Measurements from ENCODE around the gene CDH23. TPM values are rescaled to one million over a fixed set of nuclear protein-coding genes. Genes with fewer than 3 reads are reported as not detected.
A peak's percentile ranks its signal among the peaks of the same experiment; 100 is the strongest.

The CDH23 gene
- total RNA-seq, 1 experiment from 2014 or later: 0.34 TPM

GRCh38 chr10:71401056-71401455 lies 4.3 kb downstream of the CDH23 start:
- H3K4me1 Mint-ChIP-seq (ENCODE audit: low read depth, unreplicated experiment): no peaks in the 10 kb centered on the region
- TF ChIP-seq CTCF (IDR thresholded peaks at IDR 0.05; ENCODE audit: insufficient read depth in 1 of 2, low read depth in 1 of 2, low read length in 1 of 2, severe bottlenecking in 1 of 2, unreplicated experiment in 1 of 2): no peak

GRCh38 chr10:71402005-71402404 lies 5.3 kb downstream of the CDH23 start:
- DNase-seq: no peak
- Histone ChIP-seq H3K4me3 (ENCODE audit: low read depth, low read length) (no peak overlapping the region), H3K36me3 (ENCODE audit: control insufficient read depth, insufficient read depth, low read length) (no peaks in the 10 kb centered on the region), H3K27me3 (replicated peaks; ENCODE audit: control insufficient read depth, insufficient read depth, low read length) (peaks cover 4% of the 10 kb centered on the region), H3K9me3 (no peaks in the 10 kb centered on the region), H3K4me1 (peaks cover 10% of the 10 kb centered on the region)
- H3K36me3 Mint-ChIP-seq (ENCODE audit: insufficient read depth, unreplicated experiment): no peaks in the 10 kb centered on the region
- peaks cover 19% of the 10 kb centered on the region for H3K27me3 Mint-ChIP-seq (ENCODE audit: insufficient read depth, unreplicated experiment)
- ChIA-PET POLR2A (no interaction called here), CTCF (no interaction called here)
- TF ChIP-seq CTCF (IDR thresholded peaks at IDR 0.05; ENCODE audit: insufficient read depth in 1 of 2, low read depth in 1 of 2, low read length in 1 of 2, severe bottlenecking in 1 of 2, unreplicated experiment in 1 of 2): no peak
- no peaks in the 10 kb centered on the region for H3K9me3 Mint-ChIP-seq (ENCODE audit: unreplicated experiment)
- H3K4me1 Mint-ChIP-seq (ENCODE audit: low read depth, unreplicated experiment): no peaks in the 10 kb centered on the region
- H3K4me3 Mint-ChIP-seq (ENCODE audit: unreplicated experiment): no peak overlapping the region
- no peak overlapping the region for H3K27ac Mint-ChIP-seq (ENCODE audit: unreplicated experiment)
- intact Hi-C loops (cut with micrococcal nuclease; ENCODE audit: unreplicated experiment): no loop called here
- no TSS peak for BruUV-seq (replicated peaks)

More at GRCh38 chr10:71401056-71401455, 4.3 kb downstream of the CDH23 start:
- POLR2A ChIA-PET: no interaction called here
- BruUV-seq (replicated peaks): no TSS peak
- H3K9me3 Mint-ChIP-seq (ENCODE audit: unreplicated experiment): no peaks in the 10 kb centered on the region
- CTCF ChIA-PET: no interaction called here
- peaks cover 20% of the 10 kb centered on the region for H3K27me3 Mint-ChIP-seq (ENCODE audit: insufficient read depth, unreplicated experiment)
- Histone ChIP-seq H3K4me3 (ENCODE audit: low read depth, low read length) (no peak overlapping the region), H3K27me3 (replicated peaks; ENCODE audit: control insufficient read depth, insufficient read depth, low read length) (peaks cover 4% of the 10 kb centered on the region), H3K9me3 (no peaks in the 10 kb centered on the region), H3K4me1 (peaks cover 10% of the 10 kb centered on the region), H3K36me3 (ENCODE audit: control insufficient read depth, insufficient read depth, low read length) (no peaks in the 10 kb centered on the region)
- no peaks in the 10 kb centered on the region for H3K36me3 Mint-ChIP-seq (ENCODE audit: insufficient read depth, unreplicated experiment)
- intact Hi-C loops (cut with micrococcal nuclease; ENCODE audit: unreplicated experiment): no loop called here
- H3K27ac Mint-ChIP-seq (ENCODE audit: unreplicated experiment): no peak overlapping the region
- DNase-seq: peak in 1 of 2 experiments; percentile 14
- no peak overlapping the region for H3K4me3 Mint-ChIP-seq (ENCODE audit: unreplicated experiment)

DNA sequence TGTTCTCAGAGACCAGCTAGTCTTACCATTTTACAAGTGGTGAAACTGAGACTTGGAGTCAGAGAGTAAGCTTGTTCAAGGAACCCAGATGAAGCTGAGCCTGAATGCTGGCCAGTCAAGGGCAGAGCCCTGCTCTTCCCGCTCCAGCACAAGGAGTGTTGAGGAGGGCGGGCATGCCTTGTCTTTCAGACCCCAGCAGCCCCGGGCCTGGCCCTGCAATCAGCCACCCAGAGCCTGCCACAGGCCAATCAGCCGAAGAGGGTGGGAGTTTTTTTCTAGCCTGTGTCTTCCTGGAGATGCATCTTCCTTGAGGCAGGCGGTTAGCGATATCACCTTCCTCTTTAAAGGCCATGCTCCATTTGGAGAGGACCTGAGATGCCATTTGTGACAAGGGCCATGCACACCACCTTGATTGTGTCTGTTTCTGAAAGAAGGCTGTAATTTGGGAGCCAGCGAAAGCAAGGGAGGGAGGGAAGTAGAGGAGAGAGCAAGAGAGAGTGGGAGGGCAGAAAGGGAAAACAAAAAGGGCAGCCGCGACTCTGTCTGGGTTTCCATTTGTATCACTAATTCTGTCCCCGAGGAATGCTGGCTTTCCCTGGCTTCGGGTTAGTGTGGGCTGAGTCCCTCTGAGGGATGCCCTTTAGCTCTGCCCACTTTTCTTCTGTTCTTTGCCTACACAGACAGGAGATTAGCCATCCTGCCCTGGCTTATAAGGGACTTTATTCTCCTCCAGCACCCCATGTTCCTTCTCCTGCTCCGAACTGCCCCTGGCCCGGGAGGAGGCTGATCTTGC lies 8.0 kb downstream of the CDH23 start:
- Histone ChIP-seq H3K9me3 (no peaks in the 10 kb centered on the region), H3K4me1 (no peaks in the 10 kb centered on the region), H3K4me3 (ENCODE audit: low read depth, low read length) (no peak overlapping the region), H3K36me3 (ENCODE audit: control insufficient read depth, insufficient read depth, low read length) (no peaks in the 10 kb centered on the region), H3K27me3 (replicated peaks; ENCODE audit: control insufficient read depth, insufficient read depth, low read length) (no peaks in the 10 kb centered on the region)
- ChIA-PET CTCF (no interaction called here), POLR2A (no interaction called here)
- Mint-ChIP-seq H3K27me3 (ENCODE audit: insufficient read depth, unreplicated experiment) (peaks cover 11% of the 10 kb centered on the region), H3K27ac (ENCODE audit: unreplicated experiment) (no peak overlapping the region), H3K4me1 (ENCODE audit: low read depth, unreplicated experiment) (no peaks in the 10 kb centered on the region), H3K4me3 (ENCODE audit: unreplicated experiment) (no peak overlapping the region), H3K36me3 (ENCODE audit: insufficient read depth, unreplicated experiment) (no peaks in the 10 kb centered on the region), H3K9me3 (ENCODE audit: unreplicated experiment) (no peaks in the 10 kb centered on the region)
- no TSS peak for BruUV-seq (replicated peaks)
- intact Hi-C loops (cut with micrococcal nuclease; ENCODE audit: unreplicated experiment): no loop called here
- TF ChIP-seq CTCF (IDR thresholded peaks at IDR 0.05; ENCODE audit: insufficient read depth in 1 of 2, low read depth in 1 of 2, low read length in 1 of 2, severe bottlenecking in 1 of 2, unreplicated experiment in 1 of 2): no peak
- peak in 1 of 2 experiments; percentile 25 for DNase-seq

Measured in Caco-2 (cell line).